GM21717 (cell line): ENCODE measurements around the gene EPS8L2.

Experiments
- ATAC-seq: cut with Tn5 transposase; IDR thresholded peaks from one replicate; pipeline ENCODE4 v1.9.1; 2021; ENCODE audit warnings: mild to moderate bottlenecking, moderate library complexity; ENCODE audit not compliant: unreplicated experiment

Gene EPS8L2

GRCh38 chr11:773425-773824, 67.4 kb downstream of the EPS8L2 start:
- no peak for ATAC-seq

- no peak for ATAC-seq
Measured at GRCh38 chr11:773830-774229, 67.8 kb downstream of the EPS8L2 start.

- ATAC-seq: no peak
Measured at GRCh38 chr11:774873-775592, 69.0 kb downstream of the EPS8L2 start.

- ATAC-seq: no peak
Measured at GRCh38 chr11:776263-776560, 70.2 kb downstream of the EPS8L2 start.

GRCh38 chr11:776561-777287, 70.7 kb downstream of the EPS8L2 start:
- peak; percentile 23 for ATAC-seq
